Measurements from ENCODE around the gene IPPK.

The IPPK gene

DNA sequence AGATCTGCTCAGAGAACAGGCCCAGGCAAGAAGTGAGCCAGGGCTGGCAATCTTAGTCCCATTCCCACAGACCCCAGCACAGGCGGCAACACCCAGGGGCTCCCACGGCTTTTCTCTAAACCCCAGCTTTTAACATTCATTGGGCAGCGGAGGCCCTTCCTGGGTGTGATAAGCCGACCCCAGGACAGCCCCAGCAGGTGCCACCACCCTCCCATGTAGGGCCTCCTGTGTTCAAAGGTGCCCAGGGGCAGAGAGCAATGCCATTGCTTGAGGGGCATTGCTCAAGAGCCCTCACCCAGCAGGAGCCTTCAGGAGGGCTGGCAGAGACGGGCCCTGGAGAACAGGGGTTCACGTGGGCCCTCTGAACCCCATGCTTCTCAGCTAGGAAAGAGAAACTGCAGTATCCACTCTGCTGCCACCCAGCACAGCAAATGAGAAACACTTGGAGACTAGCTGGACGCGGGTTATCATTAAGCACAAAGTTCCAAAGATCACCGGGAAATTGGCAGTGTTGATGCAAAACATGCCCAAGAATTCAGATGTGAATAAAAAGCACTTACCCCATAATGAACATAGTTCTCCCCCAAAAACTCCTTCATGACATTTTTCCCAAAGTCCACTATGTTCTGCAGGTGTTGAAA is 13.9 kb downstream of the IPPK start:
- no peak for DNase-seq

DNA sequence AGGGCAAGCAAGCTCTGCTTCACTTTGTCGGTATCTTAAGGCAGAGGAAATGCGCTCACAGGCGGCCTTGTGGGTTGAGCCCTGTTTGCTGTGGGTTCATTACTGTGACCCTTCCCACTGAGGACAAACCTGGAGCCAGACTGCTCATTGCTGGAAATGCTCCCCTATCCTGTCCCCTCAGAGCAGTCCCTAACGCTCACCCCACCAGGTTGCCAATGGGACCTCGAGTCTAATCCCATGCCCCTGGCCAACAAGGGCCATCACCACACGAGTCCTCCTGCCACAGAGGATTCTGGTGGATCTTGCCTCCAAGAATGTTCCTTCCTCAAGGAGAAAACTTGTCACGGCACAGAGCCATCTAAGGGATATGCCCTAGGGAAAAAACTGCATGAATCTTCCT is 14.6 kb downstream of the IPPK start:
- no peak for DNase-seq

DNA sequence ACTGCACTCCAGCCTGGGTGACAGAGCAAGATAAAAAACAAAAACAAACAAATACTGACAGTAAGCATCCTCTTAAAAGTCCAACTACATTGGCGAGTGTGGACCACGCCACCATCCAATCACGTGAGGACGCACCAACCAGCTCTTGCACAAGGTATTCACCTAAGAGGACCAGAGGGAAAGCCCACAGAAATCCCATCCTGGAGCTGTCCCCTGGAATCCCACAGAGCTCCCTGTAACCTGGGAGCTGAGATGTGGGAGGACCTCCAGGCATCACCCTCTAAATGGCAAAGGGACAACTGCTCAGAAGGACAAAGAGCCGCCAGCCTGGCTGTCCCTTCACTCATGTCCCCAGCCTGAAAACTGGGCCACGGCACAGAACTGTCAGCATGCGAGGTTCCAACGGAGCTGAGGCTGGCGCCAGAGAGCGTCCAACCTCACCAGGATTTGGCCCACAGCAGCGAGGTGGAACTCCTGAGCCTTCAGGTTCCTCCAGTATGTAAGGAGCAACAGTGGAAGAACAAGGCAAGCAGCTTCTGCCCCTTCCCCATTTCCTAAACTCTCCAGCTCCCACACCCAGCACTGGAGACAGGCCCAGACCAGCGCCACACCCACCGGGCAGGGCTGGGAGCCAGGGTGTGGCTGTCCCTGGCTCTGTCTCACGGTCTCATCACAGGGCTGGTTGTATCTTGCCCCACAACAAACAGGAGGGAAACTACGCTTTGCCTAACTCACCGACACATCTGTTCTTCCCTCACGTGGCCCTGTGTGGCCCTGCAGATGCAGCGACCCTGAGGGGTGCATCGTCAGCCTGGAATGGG is 15.2 kb downstream of the IPPK start:
- DNase-seq, result no peak

DNA sequence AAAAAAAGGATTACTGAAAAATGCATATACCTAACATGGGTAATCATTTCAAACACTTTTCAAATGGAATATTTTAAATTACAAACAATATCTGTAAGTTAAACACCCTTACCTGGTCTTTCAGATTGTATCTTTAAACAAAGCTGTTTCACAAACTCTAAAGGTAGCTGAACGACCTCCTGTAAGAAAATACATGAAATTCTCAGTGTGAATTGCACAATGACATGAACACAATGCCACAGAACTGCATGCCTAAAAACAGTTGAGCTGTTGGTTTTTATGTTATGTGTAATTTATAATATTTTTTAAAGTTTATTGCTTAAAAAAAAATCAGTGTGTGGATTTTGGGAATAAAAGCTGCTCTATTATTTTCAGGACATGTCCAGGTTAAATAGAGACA is 17.5 kb downstream of the IPPK start:
- no peak for DNase-seq

DNA sequence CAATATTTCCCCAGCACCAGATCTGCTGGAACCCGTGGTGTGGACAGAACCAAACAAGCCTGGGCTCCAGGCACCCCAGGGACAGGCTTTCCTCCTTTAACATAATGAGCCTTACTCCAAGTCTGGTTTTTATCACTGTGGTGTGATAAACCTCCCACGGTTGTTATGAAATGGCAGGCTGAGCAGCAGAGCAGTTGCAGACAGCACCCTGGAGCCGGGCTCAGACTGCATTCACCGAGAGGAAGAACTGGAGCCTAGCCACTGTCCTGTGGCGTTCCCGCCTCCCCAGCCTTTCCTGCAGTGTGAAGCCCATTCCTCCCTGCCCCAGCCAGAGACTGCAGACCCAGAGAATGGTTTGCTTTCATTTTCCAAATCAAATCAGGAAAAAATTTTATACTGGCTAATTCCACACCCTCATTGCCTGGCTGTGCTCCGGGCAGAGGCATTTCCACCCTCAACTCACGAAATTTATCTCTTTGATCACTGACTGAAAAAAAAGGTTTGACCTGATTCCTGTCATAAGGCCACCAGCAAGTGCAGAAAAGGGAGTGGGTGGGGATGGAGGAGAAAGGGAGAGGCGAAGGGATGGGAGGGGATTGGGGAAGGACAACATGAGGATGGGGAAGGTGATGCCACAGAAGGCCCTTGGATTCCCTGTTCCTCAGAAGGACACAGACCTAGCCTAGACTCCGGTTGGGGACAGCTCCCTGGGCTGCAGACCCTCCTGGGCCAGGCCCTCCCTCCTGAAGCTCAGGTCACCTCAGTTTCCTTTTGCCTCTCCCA is 18.9 kb downstream of the IPPK start:
- DNase-seq, result no peak

DNA sequence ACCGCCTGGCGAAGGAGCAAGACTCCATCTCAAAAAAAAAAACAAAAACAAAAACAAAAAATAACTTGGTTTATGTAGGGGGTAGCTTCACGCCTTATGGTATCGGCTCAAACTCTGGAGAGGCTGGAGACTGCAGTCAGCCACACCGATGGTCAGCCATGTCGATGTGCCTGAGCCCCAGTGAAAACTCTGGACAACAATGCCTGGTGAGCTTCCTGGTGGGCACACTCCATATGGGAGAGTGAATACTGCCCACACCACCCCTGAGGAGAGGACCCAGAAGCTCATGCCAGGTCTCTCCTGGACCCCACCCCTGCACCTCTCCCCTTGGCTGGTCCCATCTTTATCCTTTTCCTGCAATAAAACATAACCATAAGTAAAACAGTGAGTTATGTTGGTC is 19.6 kb downstream of the IPPK start:
- no peak for DNase-seq

DNA sequence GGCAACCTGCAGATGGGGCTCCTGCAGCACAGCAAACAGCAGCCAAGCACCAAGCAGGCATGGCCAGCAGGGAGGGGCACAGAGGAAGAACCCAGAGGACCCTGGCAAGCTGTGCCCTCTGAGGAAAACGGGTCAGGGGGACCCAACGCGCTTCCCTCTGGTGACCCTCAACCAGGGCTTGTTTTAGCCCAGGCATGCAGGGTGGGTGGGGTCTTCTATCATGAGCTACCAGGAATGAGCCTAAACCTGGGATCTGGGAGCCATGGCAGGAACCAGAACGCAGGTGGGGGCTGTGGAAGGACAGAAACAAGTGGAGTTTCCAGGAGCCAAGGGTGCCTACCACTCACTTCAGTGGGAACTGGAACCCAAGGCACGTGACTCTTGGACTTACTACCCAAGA is 20.9 kb downstream of the IPPK start:
- DNase-seq, result no peak

DNA sequence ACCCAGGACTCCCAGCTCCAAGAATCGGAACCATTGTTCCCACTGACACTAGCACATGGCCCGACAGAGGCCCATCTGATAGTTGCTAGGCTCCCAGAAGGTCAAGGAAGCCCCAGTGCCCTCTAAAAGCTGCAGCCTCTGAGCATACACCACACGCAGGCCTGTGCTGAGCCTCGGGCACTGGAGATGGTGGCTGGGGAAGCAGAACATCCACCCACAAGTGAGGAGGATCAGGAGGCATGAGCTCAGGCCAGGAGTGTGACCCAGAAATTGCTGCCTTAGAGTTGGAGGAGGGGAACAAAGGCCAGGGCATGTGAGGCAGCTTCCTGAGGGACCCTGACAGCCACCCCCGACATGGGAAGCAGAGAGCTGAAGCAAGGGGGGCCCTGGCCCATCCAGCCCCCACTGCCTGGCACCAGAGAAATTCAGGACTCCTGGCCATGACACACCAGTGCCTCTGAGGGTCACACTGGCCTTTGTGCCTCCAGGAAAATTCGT is 21.4 kb downstream of the IPPK start:
- no peak for DNase-seq

GRCh38 chr9:92647671-92648473 is 22.1 kb downstream of the IPPK start:
- no peak for DNase-seq

- DNase-seq, result no peak
These were observed 24.9 kb downstream of the IPPK start for GRCh38 chr9:92645041-92645440.

- DNase-seq, result no peak
These were observed 25.7 kb downstream of the IPPK start for GRCh38 chr9:92644278-92644677.

DNA sequence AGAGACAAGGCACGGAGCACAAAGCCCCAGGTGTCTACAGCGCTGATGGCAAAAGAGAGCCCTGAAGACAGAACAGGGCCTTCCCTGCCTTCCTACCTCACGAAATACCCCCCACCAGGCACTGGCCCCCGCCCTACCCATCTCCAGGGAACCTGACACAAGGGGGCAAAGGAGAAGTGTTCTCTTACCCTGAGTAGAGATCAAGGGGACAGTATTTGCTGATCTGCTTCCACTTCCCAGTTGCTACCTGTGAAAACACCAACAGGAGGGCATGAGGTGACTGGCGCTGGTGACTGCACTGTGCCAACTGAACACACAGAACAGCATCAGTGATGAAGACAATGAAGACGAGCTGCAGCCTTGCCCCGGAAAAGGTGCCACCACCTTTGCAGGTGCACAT is 27.4 kb downstream of the IPPK start:
- no peak for DNase-seq

GRCh38 chr9:92642041-92642451 is 27.9 kb downstream of the IPPK start:
- no peak for DNase-seq

GRCh38 chr9:92641092-92641809 is 28.7 kb downstream of the IPPK start:
- DNase-seq, result no peak

GRCh38 chr9:92640398-92641091 is 29.4 kb downstream of the IPPK start:
- no peak for DNase-seq

- DNase-seq, result no peak
These were observed 30.1 kb downstream of the IPPK start for GRCh38 chr9:92639791-92640271.

DNA sequence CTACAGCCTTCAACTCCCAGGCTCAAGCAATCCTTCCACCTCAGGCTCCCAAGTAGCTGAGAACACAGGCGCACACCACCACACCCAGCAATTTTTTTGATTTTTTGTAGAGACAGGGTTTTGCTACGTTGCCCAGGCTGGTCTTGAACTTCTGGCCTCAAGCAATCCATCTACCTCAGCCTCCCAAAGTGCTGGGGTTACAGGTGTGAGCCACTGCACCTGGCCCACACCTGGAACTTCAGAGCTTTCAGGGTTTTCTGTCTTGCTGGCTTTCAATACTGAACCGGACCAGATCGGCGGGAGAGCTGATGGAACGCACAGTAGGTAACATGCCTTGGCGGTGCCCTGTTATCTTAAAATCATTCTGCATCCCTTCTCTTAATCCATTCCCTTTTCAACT is 30.8 kb downstream of the IPPK start:
- DNase-seq, result no peak

DNA sequence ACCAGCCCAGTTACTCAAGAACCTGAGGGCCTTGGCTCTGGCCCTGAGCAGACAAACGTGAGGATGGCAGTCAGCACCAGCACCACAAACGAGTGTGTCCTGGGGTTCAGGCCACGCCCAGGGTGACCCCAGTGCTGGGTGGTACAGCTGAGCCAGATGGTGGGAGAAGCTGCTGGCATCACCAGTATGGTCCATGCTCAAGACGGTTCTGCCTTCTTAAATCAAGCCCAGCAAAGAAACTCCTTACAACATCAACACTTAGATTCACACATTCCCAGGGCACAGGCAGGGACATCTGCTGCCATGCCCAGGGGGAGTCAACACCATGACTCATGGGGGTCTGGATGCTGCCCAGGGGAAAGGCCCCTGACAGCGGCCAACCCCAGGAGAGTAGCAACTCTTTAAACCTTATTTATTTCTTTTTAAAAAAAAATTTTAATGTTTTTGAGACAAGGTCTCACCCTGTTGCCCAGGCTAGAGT is 31.3 kb downstream of the IPPK start:
- no peak for DNase-seq

- DNase-seq, result no peak
These were observed 31.9 kb downstream of the IPPK start for GRCh38 chr9:92637886-92638620.

DNA sequence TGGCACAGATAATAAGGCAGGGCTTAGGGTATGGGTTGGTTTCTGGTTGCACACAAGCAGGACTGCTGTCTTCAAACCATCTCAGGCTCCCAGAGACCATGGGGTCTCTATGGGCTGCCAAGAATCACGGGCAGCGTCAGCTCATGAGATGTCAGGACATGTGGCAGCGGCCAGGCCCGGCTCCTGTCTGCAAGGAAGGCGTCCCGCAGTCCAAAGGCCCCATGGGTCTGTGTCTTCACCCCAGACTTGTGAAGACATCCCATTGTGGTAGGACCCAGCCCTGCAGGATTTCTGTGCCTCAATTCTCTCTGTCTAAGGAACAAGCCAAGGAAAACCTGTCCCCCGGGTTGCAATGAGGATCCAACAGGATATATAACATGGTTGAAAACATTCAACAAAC is 32.6 kb downstream of the IPPK start:
- DNase-seq, result no peak

All from activated CD4-positive, alpha-beta T cell treated with anti-CD3 and anti-CD28 coated beads, Interleukin-2, amount 50 U/mL, for 1 hour (primary cell).